DMS53 (cell line): ENCODE data around the gene CZIB.
"Not testable (repeated sequence)": the region's sequence is repeated elsewhere in the genome, so short reads cannot be mapped to it uniquely, and the experiment has no call there.

Source experiments
- DNase-seq: peaks from one replicate; lab custom pipeline; 2025; lab: John Stamatoyannopoulos, UW

CZIB gene

GRCh38 chr1:53238197-53239155 lies 18.0 kb upstream of the CZIB start, which contains the start of gene MAGOH:
Gene MAGOH, minus strand, starts transcription at chr1:53238518. Its CDS starts 70 bp downstream, at chr1:53238448.
- peak; percentile 100 for DNase-seq

- peak; percentile 53 for DNase-seq
Measured at GRCh38 chr1:53237638-53238037, 17.2 kb upstream of the CZIB start.

- no peak for DNase-seq
Measured at GRCh38 chr1:53220962-53221286, 490 bp upstream of the CZIB start.

GRCh38 chr1:53219711-53220110 lies 723 bp downstream of the CZIB start:
- no peak for DNase-seq

- no peak for DNase-seq
Measured at GRCh38 chr1:53218201-53218600, 2.2 kb downstream of the CZIB start.

GRCh38 chr1:53214376-53214940 lies 6.0 kb downstream of the CZIB start:
- DNase-seq: no peak

- DNase-seq: no peak
Measured at GRCh38 chr1:53210954-53211353, 9.5 kb downstream of the CZIB start.

- DNase-seq: no peak
Measured at GRCh38 chr1:53210352-53210751, 10.1 kb downstream of the CZIB start.

- no peak for DNase-seq
Measured at GRCh38 chr1:53207726-53208125, 12.7 kb downstream of the CZIB start.

- DNase-seq: no peak
Measured at GRCh38 chr1:53206735-53207379, 13.6 kb downstream of the CZIB start.

- DNase-seq: peak; percentile 59
Measured at GRCh38 chr1:53206083-53206685, 14.2 kb downstream of the CZIB start.

GRCh38 chr1:53205496-53205895 lies 14.9 kb downstream of the CZIB start:
- DNase-seq: not testable (repeated sequence)

- DNase-seq: no peak
Measured at GRCh38 chr1:53203466-53203865, 17.0 kb downstream of the CZIB start.

- DNase-seq: peak; percentile 22
Measured at GRCh38 chr1:53198241-53198651, 22.2 kb downstream of the CZIB start.

- DNase-seq: peak; percentile 60
Measured at GRCh38 chr1:53197291-53198200, 22.9 kb downstream of the CZIB start.

- peak; percentile 99 for DNase-seq
Measured at GRCh38 chr1:53196485-53197290, 23.7 kb downstream of the CZIB start, which contains the start of gene CPT2. Gene CPT2, plus strand, starts transcription at chr1:53196824. Its CDS starts 120 bp downstream, at chr1:53196944.

- DNase-seq: peak; percentile 58
Measured at GRCh38 chr1:53196017-53196484, 24.4 kb downstream of the CZIB start.

- no peak for DNase-seq
Measured at GRCh38 chr1:53195246-53196016, 25.0 kb downstream of the CZIB start.

GRCh38 chr1:53190210-53190611 lies 30.2 kb downstream of the CZIB start:
- no peak for DNase-seq
